HG03342 (cell line): ENCODE data around the gene AK5.

ENCODE experiments used
- ATAC-seq: cut with Tn5 transposase; IDR thresholded peaks from one replicate; pipeline ENCODE4 v1.9.1; 2021; ENCODE audit warnings: mild to moderate bottlenecking, moderate library complexity; ENCODE audit not compliant: unreplicated experiment

AK5 gene, protein sequence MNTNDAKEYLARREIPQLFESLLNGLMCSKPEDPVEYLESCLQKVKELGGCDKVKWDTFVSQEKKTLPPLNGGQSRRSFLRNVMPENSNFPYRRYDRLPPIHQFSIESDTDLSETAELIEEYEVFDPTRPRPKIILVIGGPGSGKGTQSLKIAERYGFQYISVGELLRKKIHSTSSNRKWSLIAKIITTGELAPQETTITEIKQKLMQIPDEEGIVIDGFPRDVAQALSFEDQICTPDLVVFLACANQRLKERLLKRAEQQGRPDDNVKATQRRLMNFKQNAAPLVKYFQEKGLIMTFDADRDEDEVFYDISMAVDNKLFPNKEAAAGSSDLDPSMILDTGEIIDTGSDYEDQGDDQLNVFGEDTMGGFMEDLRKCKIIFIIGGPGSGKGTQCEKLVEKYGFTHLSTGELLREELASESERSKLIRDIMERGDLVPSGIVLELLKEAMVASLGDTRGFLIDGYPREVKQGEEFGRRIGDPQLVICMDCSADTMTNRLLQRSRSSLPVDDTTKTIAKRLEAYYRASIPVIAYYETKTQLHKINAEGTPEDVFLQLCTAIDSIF

DNA sequence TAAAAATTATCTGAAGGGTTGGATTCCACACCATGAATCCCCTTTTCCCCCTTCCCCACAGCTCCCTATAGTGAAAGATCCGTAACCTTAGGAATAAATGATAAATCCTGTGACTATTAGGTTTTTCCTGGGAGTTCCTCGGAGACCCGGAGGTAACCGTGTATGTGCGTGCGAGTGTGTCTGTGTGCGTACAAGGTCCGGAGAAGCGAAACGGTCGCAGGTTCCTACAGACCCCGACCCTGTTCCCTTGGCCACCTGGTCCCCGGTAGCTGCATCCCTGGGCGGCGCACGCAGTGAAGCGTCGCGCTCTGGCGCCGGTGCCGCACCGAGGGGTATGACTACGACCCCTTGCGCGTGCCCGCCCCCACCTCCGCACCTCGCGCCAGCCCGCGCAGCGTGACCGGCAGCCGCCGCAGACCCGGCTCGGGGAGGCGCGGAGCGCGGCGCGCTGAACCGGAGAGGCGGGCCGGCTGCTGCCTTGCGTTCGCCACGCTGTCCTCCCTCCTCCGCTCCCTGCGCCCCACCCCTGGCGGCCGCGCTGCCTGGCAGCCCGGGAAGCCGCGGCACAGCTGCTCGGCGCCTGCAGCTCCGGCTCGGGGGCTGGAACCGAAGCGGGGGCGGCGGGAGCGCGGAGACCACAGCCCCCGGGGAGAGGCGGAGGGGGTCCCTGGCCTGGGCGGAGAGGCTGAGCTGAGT is at the start of gene AK5:
Gene AK5, plus strand, starts transcription at position 529 of the 696 bp plus-strand sequence. CDS start 295 bp downstream, outside the sequence.
- peak; percentile 43 for ATAC-seq

- no peak for ATAC-seq
These were observed 49.0 kb upstream of the AK5 start for GRCh38 chr1:77232829-77233228.

DNA sequence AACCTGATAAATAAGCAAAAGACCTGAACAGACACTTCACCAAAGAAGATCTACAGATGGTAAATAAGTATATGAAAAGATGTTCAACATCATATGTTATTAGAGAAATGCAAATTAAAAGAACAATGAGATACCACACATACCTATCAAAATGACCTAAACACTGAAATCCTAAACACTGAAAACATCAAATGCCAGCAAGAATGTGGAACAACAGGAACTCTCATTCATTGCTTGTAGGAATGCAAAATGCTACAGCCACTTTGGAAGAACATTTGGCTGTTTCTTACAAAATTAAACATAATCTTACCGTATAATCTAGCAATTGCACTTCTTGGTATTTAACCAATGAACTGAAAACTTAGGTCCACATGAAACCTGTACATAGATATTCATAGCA is 47.7 kb upstream of the AK5 start:
- ATAC-seq, result no peak

GRCh38 chr1:77234943-77235342 is 46.9 kb upstream of the AK5 start:
- ATAC-seq, result no peak

GRCh38 chr1:77238462-77238861 is 43.4 kb upstream of the AK5 start:
- no peak for ATAC-seq

GRCh38 chr1:77239311-77239710 is 42.5 kb upstream of the AK5 start:
- no peak for ATAC-seq

- ATAC-seq, result no peak
These were observed 36.0 kb upstream of the AK5 start for GRCh38 chr1:77245830-77246229.

GRCh38 chr1:77250126-77250525 is 31.7 kb upstream of the AK5 start:
- no peak for ATAC-seq

DNA sequence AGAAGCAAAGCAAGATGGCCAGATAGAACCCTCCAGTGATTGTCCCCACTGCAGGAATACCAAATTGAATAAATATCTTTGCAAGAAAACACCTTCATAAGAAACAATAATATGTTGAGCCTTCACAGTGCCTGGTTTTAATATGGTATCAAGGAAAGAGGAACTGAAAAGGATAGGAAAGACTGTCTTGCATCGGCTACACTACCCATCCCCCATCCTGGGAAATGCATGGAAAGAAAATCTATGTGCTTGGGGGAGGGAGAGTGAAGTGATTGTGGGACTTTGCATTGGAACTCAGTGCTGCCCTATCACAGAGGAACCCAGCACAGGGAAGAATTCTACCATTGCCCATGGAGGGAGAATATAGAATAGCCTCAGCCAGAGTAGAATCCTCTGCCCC is 28.6 kb upstream of the AK5 start:
- no peak for ATAC-seq

DNA sequence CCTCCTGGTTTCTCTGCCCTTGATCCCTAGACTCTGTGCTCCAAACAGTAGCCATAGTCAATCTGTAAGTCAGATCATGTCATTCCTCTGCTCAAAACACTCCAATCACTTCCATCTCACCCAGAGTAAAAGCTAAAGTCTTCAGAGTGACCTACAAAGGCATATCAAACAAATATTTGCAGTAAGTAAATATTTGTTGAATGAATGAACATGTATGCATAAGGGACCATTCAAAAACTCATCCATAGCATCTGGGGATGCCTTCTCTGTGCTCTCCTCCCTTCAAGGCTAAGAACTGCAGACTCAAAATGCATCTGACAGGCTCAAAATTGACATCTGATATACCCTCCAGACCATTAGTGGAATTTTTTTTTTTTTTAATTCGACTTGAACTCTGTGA is 18.1 kb upstream of the AK5 start:
- no peak for ATAC-seq

- ATAC-seq, result no peak
These were observed 16.6 kb upstream of the AK5 start for GRCh38 chr1:77265180-77265579.

- ATAC-seq, result no peak
These were observed 14.8 kb upstream of the AK5 start for GRCh38 chr1:77267035-77267434.

GRCh38 chr1:77271852-77272580 is 9.8 kb upstream of the AK5 start:
- no peak for ATAC-seq

GRCh38 chr1:77273891-77274290 is 7.9 kb upstream of the AK5 start:
- ATAC-seq, result no peak

DNA sequence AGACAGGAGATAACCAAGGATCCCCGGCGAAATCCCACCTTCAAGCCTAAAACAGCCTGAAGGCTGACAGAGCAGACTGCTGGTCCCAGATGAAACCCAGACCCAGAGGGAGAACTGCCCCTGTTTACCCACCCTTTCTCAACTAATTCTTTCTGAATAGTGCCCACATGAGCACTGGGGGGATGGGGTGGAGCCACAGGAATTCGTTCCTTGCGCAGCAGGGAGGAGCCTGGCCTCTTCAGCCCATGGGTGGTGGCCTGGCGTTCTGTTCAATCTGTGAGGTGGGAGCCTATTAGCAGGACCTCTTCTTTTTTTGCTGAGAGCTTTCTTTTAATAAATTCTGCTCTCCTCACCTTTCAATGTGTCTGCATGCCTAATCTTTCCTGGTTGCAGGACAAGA is 6.6 kb upstream of the AK5 start:
- ATAC-seq, result no peak

- no peak for ATAC-seq
These were observed 4.9 kb upstream of the AK5 start for GRCh38 chr1:77276941-77277340.

DNA sequence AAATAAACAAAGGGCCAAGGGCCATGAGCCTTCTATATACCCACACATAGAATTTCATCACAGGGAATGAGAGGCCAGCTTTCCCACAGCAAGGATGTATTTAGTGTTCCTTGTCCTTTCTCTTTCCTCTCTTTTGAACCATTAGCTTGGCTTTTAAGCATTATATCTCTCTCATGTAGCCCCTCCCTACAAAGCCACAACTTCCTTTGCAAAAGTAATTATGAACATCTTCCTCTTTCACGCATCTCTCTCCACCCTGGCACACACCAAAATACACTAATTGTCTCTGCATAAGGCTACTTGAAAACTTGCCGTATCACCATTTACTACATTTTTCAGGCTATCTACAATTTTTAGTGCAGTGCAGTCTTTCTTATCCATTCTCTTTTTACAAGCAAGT is 1.9 kb upstream of the AK5 start:
- ATAC-seq, result no peak

- ATAC-seq, result no peak
These were observed 857 bp upstream of the AK5 start for GRCh38 chr1:77280962-77281361.

DNA sequence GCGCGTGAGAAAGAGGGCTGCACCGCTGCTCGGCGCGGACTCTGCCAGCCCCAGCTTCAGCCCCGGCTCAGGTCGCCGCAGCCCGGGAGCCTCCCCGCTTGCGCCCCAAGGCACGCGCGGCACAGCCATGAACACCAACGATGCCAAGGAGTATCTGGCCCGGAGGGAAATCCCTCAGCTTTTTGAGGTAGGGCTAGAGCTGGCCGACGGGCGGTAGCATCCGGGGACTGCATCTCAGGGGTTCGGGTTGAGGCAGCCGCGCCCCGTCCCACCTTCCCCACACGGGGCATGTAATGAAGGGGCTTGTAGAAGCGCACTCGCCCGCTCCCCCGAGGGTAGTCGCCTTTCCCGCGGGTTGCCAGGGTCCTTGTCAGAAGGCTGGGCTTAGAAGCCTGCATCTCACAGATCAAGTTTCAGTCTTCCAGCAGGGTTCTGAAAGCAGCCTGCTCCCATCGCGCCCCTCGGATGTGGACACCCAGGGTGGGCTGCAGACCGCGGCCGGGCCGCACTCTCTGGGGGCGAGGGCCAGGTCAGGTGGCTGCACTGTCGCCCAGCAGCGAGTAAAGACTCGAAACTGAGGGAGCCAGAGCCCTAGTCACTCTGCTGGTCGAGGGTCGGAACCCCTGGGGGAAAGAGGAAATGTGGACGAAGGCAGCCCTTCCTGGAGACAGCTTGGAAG is 507 bp downstream of the AK5 start:
- peak; percentile 26 for ATAC-seq

GRCh38 chr1:77282866-77283539 is 1.2 kb downstream of the AK5 start:
- no peak for ATAC-seq
